SK-N-SH (cell line): ENCODE measurements around the gene TIA1. TPM values are rescaled to one million over a fixed set of nuclear protein-coding genes. Genes with fewer than 3 reads are reported as not detected.

Source experiments
- CTCF ChIA-PET: fragments of 300-600, 350-600 bp; formaldehyde crosslinking; extraction: SDS; loops from one replicate; lab custom pipeline; 2021; lab: Yijun Ruan, JAX
- POLR2A ChIA-PET: fragments of 350-600 bp; sonication (Branson Sonifier 250); formaldehyde crosslinking; extraction: SDS; loops from one replicate; lab custom pipeline; 2020; ENCODE audit warnings: antibody characterized with exemption, inconsistent platforms; lab: Yijun Ruan, JAX
- DNase-seq: peaks from one replicate; pipeline ENCODE4 v3.0.0; 2012
- H2AFZ ChIP-seq: fragments of 200-600 bp; sonication (generic); 2 replicates; pipeline ENCODE4 v1.8.1; 2016; ENCODE audit warnings: antibody characterized with exemption, mild to moderate bottlenecking, low read depth
- H3F3A ChIP-seq: fragments of 200-600 bp; sonication (generic); replicated peaks from 2 replicates; pipeline ENCODE3; 2016; ENCODE audit warnings: antibody characterized with exemption, mild to moderate bottlenecking; ENCODE audit not compliant: insufficient read depth
- H3K27ac ChIP-seq, 2 experiments: fragments of 200-500 bp in 1 of 2; fragments of 200-600 bp in 1 of 2; sonication (Bioruptor generic) in 1 of 2; sonication (generic), shearing (Covaris generic) in 1 of 2; 2 replicates each; pipeline versions ENCODE4 v1.5.1 to v1.6.1; 2014 to 2016; ENCODE audit warnings: low read depth in 2 of 2, inconsistent platforms in 1 of 2, low read length in 1 of 2, mild to moderate bottlenecking in 1 of 2, mixed read lengths in 1 of 2
- H3K27me3 ChIP-seq: fragments of 200-600 bp; sonication (generic), shearing (Covaris generic); 2 replicates; pipeline ENCODE4 v1.6.1; 2016; ENCODE audit warnings: mixed run types; ENCODE audit not compliant: insufficient read depth
- H3K36me3 ChIP-seq, 2 experiments: fragments of 200-500 bp in 1 of 2; fragments of 200-600 bp in 1 of 2; sonication (Bioruptor generic) in 1 of 2; sonication (generic) in 1 of 2; replicated peaks in 1 of 2; 2 replicates each; pipeline versions ENCODE3 to v1.5.1; 2014 to 2016; ENCODE audit warnings: low read length in 1 of 2, mild to moderate bottlenecking in 1 of 2; ENCODE audit not compliant: insufficient read depth in 2 of 2, control insufficient read depth in 1 of 2
- H3K4me1 ChIP-seq, 2 experiments: fragments of 200-500 bp in 1 of 2; fragments of 200-600 bp in 1 of 2; sonication (Bioruptor generic) in 1 of 2; sonication (generic), shearing (Covaris generic) in 1 of 2; 2 replicates each; pipeline versions ENCODE4 v1.5.1 to v1.6.1; 2014 to 2016; ENCODE audit warnings: low read depth in 1 of 2, low read length in 1 of 2, mixed run types in 1 of 2; ENCODE audit not compliant: insufficient read depth in 2 of 2, control insufficient read depth in 1 of 2
- H3K4me2 ChIP-seq: fragments of 200-600 bp; sonication (generic), shearing (Covaris generic); 2 replicates; pipeline ENCODE4 v1.6.1; 2017; ENCODE audit warnings: mixed run types
- H3K4me3 ChIP-seq, 2 experiments: fragments of 200-500 bp in 1 of 2; fragments of 200-600 bp in 1 of 2; sonication (Bioruptor generic) in 1 of 2; sonication (generic), shearing (Covaris generic) in 1 of 2; 2 replicates each; pipeline versions ENCODE4 v1.5.1 to v1.8.1; 2014 to 2016; ENCODE audit warnings: low read depth in 2 of 2, inconsistent platforms in 1 of 2, low read length in 1 of 2, mild to moderate bottlenecking in 1 of 2, mixed read lengths in 1 of 2, moderate library complexity in 1 of 2
- H3K79me2 ChIP-seq: fragments of 200-600 bp; sonication (generic); 2 replicates; pipeline ENCODE4 v1.8.1; 2017; ENCODE audit warnings: mild to moderate bottlenecking; ENCODE audit not compliant: insufficient read depth
- H3K9ac ChIP-seq: fragments of 200-600 bp; sonication (generic); 2 replicates; pipeline ENCODE4 v1.6.1; 2017; ENCODE audit warnings: mixed run types
- H3K9me2 ChIP-seq: fragments of 200-600 bp; sonication (generic); 2 replicates; pipeline ENCODE4 v1.6.1; 2017; ENCODE audit warnings: mixed run types
- H3K9me3 ChIP-seq: fragments of 200-600 bp; sonication (generic); 2 replicates; pipeline ENCODE4 v1.6.1; 2017; ENCODE audit warnings: mixed run types, mild to moderate bottlenecking, moderate library complexity
- H4K20me1 ChIP-seq: fragments of 200-600 bp; sonication (generic); 2 replicates; pipeline ENCODE4 v1.6.1; 2017; ENCODE audit warnings: mild to moderate bottlenecking, mixed run types; ENCODE audit not compliant: insufficient read depth
- CHD2 ChIP-seq: fragments of 150-350 bp; IDR thresholded peaks from 2 replicates; pipeline ENCODE4 v1.6.1; 2018; ENCODE audit warnings: low read length; ENCODE audit not compliant: partially characterized antibody
- FOSL2 ChIP-seq: IDR thresholded peaks from 2 replicates; pipeline ENCODE4 v1.4.0; 2012; ENCODE audit warnings: low read depth, mild to moderate bottlenecking, moderate library complexity, borderline replicate concordance
- MEF2A ChIP-seq: IDR thresholded peaks from 2 replicates; pipeline ENCODE4 v1.4.0; 2012; ENCODE audit warnings: low read depth, borderline replicate concordance
- TAF1 ChIP-seq: IDR thresholded peaks from 2 replicates; pipeline ENCODE4 v1.6.1; 2012; ENCODE audit warnings: low read depth, mild to moderate bottlenecking, low read length, moderate library complexity, borderline replicate concordance
- TEAD4 ChIP-seq: IDR thresholded peaks from 2 replicates; pipeline ENCODE4 v1.4.0; 2012; ENCODE audit warnings: mild to moderate bottlenecking, borderline replicate concordance; ENCODE audit not compliant: insufficient read depth
- WGBS: methylation state at CpG from one replicate; pipeline ENCODE4 v1.1.6; 2017; ENCODE audit warnings: low lambda C conversion rate; 5-methylcytosine and 5-hydroxymethylcytosine counted together
- polyA plus RNA-seq, 3 experiments: library from polyadenylated mRNA; depleted of rRNA; stranded (reverse); fragments of >200 nt; gene quantifications; 2 replicates each; pipeline ENCODE4 v1.2.3, GENCODE V29; 2012
- TF ChIP-seq, protein P1 (sequence below): IDR thresholded peaks from 2 replicates; pipeline ENCODE4 v1.6.1; 2012; ENCODE audit warnings: mild to moderate bottlenecking, low read depth, low read length, moderate library complexity
- TF ChIP-seq, protein P2 (sequence below): IDR thresholded peaks from 2 replicates; pipeline ENCODE4 v1.4.0; 2012; ENCODE audit warnings: low read depth, borderline replicate concordance
- TF ChIP-seq, protein P3 (sequence below): IDR thresholded peaks from 2 replicates; pipeline ENCODE4 v1.4.0; 2012; ENCODE audit warnings: low read depth, borderline replicate concordance
- TF ChIP-seq, protein P4 (sequence below): fragments of 150-350 bp; IDR thresholded peaks from 2 replicates; pipeline ENCODE4 v1.6.1; 2016; ENCODE audit warnings: mild to moderate bottlenecking, low read depth, low read length

TIA1 gene
- polyA plus RNA-seq, 1 of the 3 experiments (the other 2 are of a cell fraction), result 77.7 TPM

DNA sequence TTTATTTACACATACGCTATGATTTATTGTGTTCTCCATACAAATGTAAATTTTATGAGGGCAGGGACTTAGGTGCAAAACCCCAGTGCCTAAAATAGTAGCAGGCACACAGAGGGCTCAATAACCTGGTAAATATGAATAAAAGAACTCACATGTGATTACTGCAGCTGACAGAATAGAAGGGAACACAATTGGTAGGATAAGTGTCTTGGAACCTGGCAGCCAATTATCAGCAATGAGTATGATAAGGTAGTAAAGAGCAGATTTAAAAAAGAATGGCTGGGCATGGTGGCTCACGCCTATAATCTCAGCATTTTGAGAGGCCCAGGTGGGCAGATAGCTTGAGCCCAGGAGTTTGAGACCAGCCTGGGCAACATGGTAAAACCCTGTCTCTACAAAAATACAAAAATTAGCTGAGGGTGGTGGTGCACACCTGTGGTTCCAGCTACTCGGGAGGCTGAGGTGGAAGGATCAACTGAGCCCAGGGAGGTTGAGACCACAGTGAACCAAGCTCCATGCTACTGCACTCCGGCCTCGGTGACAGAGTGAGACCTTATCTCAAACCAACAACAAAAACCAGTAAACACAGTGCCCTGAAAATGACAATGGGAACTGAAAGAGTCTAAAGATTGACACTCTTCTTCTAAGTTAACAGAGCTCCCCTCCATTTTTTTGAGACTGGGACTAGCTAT lies 35.2 kb upstream of the TIA1 start:
- 92% methylated on average over 5 of the region's 5 CpGs for WGBS

DNA sequence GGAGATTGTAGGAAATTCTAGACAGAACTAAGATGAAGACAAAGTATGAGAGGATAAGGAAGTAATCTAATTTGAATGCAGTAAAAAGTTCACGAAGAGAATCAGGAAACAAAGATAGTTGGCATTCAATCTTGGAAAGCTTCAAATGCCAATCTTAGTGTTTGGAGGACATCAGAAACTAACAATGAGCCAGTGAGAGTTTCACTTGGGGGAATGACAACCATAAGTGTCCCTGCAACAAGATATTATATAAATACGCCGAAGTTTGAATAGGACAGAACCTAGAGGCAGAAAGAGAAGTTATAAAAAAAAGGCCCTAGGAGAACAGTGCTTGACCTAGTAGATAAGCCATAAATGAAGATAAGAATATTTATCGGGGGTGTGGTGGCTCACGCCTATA lies 34.0 kb upstream of the TIA1 start:
- Histone ChIP-seq H3K4me3 (no peak overlapping the region), H3K79me2 (peaks cover 60% of the 10 kb centered on the region), H3K9me2 (no peaks in the 10 kb centered on the region), H3K9ac (no peak overlapping the region), H3K4me2 (no peak overlapping the region), H3F3A (peaks cover 32% of the 10 kb centered on the region), H4K20me1 (peaks cover 3% of the 10 kb centered on the region; the same call in 1 of the 2 replicates), H3K4me1 (no peaks in the 10 kb centered on the region), H3K27me3 (no peaks in the 10 kb centered on the region), H3K27ac (no peak overlapping the region), H3K36me3 (peaks cover 64 to 73% of the 10 kb centered on the region in 2 experiments), H2AFZ (no peak overlapping the region), H3K9me3 (no peaks in the 10 kb centered on the region)
- WGBS, result 86% methylated on average over 5 of the region's 5 CpGs
- POLR2A ChIA-PET, result no interaction called here
- TF ChIP-seq, protein P1, sequence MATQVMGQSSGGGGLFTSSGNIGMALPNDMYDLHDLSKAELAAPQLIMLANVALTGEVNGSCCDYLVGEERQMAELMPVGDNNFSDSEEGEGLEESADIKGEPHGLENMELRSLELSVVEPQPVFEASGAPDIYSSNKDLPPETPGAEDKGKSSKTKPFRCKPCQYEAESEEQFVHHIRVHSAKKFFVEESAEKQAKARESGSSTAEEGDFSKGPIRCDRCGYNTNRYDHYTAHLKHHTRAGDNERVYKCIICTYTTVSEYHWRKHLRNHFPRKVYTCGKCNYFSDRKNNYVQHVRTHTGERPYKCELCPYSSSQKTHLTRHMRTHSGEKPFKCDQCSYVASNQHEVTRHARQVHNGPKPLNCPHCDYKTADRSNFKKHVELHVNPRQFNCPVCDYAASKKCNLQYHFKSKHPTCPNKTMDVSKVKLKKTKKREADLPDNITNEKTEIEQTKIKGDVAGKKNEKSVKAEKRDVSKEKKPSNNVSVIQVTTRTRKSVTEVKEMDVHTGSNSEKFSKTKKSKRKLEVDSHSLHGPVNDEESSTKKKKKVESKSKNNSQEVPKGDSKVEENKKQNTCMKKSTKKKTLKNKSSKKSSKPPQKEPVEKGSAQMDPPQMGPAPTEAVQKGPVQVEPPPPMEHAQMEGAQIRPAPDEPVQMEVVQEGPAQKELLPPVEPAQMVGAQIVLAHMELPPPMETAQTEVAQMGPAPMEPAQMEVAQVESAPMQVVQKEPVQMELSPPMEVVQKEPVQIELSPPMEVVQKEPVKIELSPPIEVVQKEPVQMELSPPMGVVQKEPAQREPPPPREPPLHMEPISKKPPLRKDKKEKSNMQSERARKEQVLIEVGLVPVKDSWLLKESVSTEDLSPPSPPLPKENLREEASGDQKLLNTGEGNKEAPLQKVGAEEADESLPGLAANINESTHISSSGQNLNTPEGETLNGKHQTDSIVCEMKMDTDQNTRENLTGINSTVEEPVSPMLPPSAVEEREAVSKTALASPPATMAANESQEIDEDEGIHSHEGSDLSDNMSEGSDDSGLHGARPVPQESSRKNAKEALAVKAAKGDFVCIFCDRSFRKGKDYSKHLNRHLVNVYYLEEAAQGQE, result no peak
- TF ChIP-seq, protein P2, sequence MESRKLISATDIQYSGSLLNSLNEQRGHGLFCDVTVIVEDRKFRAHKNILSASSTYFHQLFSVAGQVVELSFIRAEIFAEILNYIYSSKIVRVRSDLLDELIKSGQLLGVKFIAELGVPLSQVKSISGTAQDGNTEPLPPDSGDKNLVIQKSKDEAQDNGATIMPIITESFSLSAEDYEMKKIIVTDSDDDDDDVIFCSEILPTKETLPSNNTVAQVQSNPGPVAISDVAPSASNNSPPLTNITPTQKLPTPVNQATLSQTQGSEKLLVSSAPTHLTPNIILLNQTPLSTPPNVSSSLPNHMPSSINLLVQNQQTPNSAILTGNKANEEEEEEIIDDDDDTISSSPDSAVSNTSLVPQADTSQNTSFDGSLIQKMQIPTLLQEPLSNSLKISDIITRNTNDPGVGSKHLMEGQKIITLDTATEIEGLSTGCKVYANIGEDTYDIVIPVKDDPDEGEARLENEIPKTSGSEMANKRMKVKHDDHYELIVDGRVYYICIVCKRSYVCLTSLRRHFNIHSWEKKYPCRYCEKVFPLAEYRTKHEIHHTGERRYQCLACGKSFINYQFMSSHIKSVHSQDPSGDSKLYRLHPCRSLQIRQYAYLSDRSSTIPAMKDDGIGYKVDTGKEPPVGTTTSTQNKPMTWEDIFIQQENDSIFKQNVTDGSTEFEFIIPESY, result no peak
- TF ChIP-seq FOSL2, result no peak
- no peak for DNase-seq
- CTCF ChIA-PET, result no interaction called here

More for the DNA sequence above, 35.2 kb upstream of the TIA1 start:
- Histone ChIP-seq H3K27ac (no peak overlapping the region), H3K4me2 (no peak overlapping the region), H3F3A (peaks cover 40% of the 10 kb centered on the region), H3K9me2 (no peaks in the 10 kb centered on the region), H3K27me3 (no peaks in the 10 kb centered on the region), H3K9me3 (no peaks in the 10 kb centered on the region), H3K9ac (no peak overlapping the region), H3K79me2 (peaks cover 72% of the 10 kb centered on the region), H4K20me1 (peaks cover 3% of the 10 kb centered on the region; the same call in 1 of the 2 replicates), H3K4me3 (no peak overlapping the region), H3K36me3 (peaks cover 68 to 80% of the 10 kb centered on the region in 2 experiments), H3K4me1 (no peaks in the 10 kb centered on the region), H2AFZ (no peak overlapping the region)
- POLR2A ChIA-PET, result interaction anchor here (1.1 to 1.3 kb wide), 2 partner anchors 10 to 24 kb away, joined by 3 to 7 read pairs; partner anchors contain the start of gene SNRPG
- TF ChIP-seq, protein P2, result no peak
- TF ChIP-seq, protein P3, sequence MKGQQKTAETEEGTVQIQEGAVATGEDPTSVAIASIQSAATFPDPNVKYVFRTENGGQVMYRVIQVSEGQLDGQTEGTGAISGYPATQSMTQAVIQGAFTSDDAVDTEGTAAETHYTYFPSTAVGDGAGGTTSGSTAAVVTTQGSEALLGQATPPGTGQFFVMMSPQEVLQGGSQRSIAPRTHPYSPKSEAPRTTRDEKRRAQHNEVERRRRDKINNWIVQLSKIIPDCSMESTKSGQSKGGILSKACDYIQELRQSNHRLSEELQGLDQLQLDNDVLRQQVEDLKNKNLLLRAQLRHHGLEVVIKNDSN, result no peak
- TF ChIP-seq TAF1 (no peak), TEAD4 (no peak), MEF2A (no peak), CHD2 (no peak)
- TF ChIP-seq, protein P4, sequence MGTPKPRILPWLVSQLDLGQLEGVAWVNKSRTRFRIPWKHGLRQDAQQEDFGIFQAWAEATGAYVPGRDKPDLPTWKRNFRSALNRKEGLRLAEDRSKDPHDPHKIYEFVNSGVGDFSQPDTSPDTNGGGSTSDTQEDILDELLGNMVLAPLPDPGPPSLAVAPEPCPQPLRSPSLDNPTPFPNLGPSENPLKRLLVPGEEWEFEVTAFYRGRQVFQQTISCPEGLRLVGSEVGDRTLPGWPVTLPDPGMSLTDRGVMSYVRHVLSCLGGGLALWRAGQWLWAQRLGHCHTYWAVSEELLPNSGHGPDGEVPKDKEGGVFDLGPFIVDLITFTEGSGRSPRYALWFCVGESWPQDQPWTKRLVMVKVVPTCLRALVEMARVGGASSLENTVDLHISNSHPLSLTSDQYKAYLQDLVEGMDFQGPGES, result no peak
- no peak for DNase-seq
- CTCF ChIA-PET, result interaction anchor here (0.8 to 1.2 kb wide), 3 partner anchors 9 to 18 kb away, joined by 3 read pairs; no protein-coding TSS in a partner anchor
